H1 (cell line): ENCODE data around the gene CSF2RB.

Source experiments
- ATF2 ChIP-seq: IDR thresholded peaks from 2 replicates; pipeline ENCODE4 v1.6.1; 2012; ENCODE audit warnings: low read length, inconsistent platforms
- CEBPB ChIP-seq: IDR thresholded peaks from 2 replicates; pipeline ENCODE4 v1.6.1; 2012; ENCODE audit warnings: low read depth, low read length
- CTCF ChIP-seq, 3 experiments: IDR thresholded peaks; 1 replicate in 2 of 3; 2 replicates in 1 of 3; pipeline versions ENCODE4 v1.5.1 to v1.6.1; 2011; ENCODE audit warnings: low read length in 3 of 3, mild to moderate bottlenecking in 3 of 3, inconsistent platforms in 2 of 3, low read depth in 1 of 3, moderate library complexity in 1 of 3; ENCODE audit not compliant: insufficient read depth in 1 of 3; ENCODE audit errors: control extremely low read depth in 1 of 3
- GTF2F1 ChIP-seq: IDR thresholded peaks from 2 replicates; pipeline ENCODE4 v1.6.1; 2012; ENCODE audit warnings: low read depth, low read length, improper control_type of control experiment, borderline replicate concordance
- HDAC2 ChIP-seq, 2 experiments: fragments of 300-600 bp in 1 of 2; sonication (generic) in 1 of 2; IDR thresholded peaks; 2 replicates each; pipeline ENCODE4 v1.6.1; 2011 to 2012; ENCODE audit warnings: low read depth in 2 of 2, low read length in 2 of 2, mild to moderate bottlenecking in 2 of 2, moderate library complexity in 2 of 2, borderline replicate concordance in 1 of 2, inconsistent platforms in 1 of 2
- MAX ChIP-seq: IDR thresholded peaks from 2 replicates; pipeline ENCODE4 v1.6.1; 2012; ENCODE audit warnings: inconsistent platforms
- PHF8 ChIP-seq: fragments of 200-600 bp; sonication (generic); conservative IDR thresholded peaks from 2 replicates; pipeline ENCODE4 v1.7.1; 2012; ENCODE audit warnings: low read depth, mild to moderate bottlenecking, inconsistent platforms, low read length, moderate library complexity
- RFX5 ChIP-seq: IDR thresholded peaks from 2 replicates; pipeline ENCODE4 v1.6.1; 2011; ENCODE audit warnings: low read depth, low read length, improper control_type of control experiment, borderline replicate concordance
- SIRT6 ChIP-seq: IDR thresholded peaks from one replicate; pipeline ENCODE4 v1.7.1; 2012; ENCODE audit warnings: low read length, inconsistent platforms
- USF2 ChIP-seq: IDR thresholded peaks from 2 replicates; pipeline ENCODE4 v1.6.1; 2011; ENCODE audit warnings: low read length, improper control_type of control experiment

GRCh38 chr22:36928786-36929535 is 15.5 kb downstream of the CSF2RB start:
- no peak for TF ChIP-seq SIRT6
- TF ChIP-seq GTF2F1 = no peak
- TF ChIP-seq CTCF (IDR thresholded peaks at IDR 0.05; ENCODE audit: control extremely low read depth in 1 of 3, insufficient read depth in 1 of 3, low read depth in 1 of 3, low read length in 3 of 3) = peak; percentile 11 to 29 (median 12); a peak in 3 of 4 replicates
- TF ChIP-seq CEBPB = no peak
- TF ChIP-seq USF2 = no peak
- TF ChIP-seq ATF2 = no peak
- TF ChIP-seq HDAC2 (IDR thresholded peaks at IDR 0.05; ENCODE audit: borderline replicate concordance in 1 of 2, low read depth in 2 of 2, low read length in 2 of 2) = no peak
- TF ChIP-seq PHF8 = no peak
- TF ChIP-seq RFX5 = no peak
- no peak for TF ChIP-seq MAX
